GM19468 (cell line): ENCODE results near the gene MAPRE3.

Experiments used
- ATAC-seq: cut with Tn5 transposase; IDR thresholded peaks from one replicate; pipeline ENCODE4 v1.9.1; 2021; ENCODE audit warnings: mild to moderate bottlenecking, moderate library complexity, moderate number of reproducible peaks; ENCODE audit not compliant: unreplicated experiment; ENCODE audit errors: extremely low read depth

Gene MAPRE3

GRCh38 chr2:27029051-27029450 is 58.6 kb downstream of the MAPRE3 start:
- no peak for ATAC-seq

- peak; percentile 89 for ATAC-seq
Measured at GRCh38 chr2:27032495-27033252, 62.2 kb downstream of the MAPRE3 start, which contains the start of gene TMEM214. Gene TMEM214, plus strand, starts transcription at chr2:27032965. Its CDS starts 51 bp downstream, at chr2:27033016.

- ATAC-seq: no peak
Measured at GRCh38 chr2:27033253-27033852, 62.9 kb downstream of the MAPRE3 start.

- ATAC-seq: no peak
Measured at GRCh38 chr2:27038012-27038411, 67.6 kb downstream of the MAPRE3 start.

GRCh38 chr2:27038631-27039339 is 68.3 kb downstream of the MAPRE3 start:
- no peak for ATAC-seq

GRCh38 chr2:27039426-27039825 is 69.0 kb downstream of the MAPRE3 start:
- no peak for ATAC-seq

GRCh38 chr2:27039871-27040270 is 69.4 kb downstream of the MAPRE3 start:
- no peak for ATAC-seq

- no peak for ATAC-seq
Measured at GRCh38 chr2:27040282-27040681, 69.8 kb downstream of the MAPRE3 start.

GRCh38 chr2:27041752-27042151 is 71.3 kb downstream of the MAPRE3 start:
- no peak for ATAC-seq

GRCh38 chr2:27042159-27042661 is 71.8 kb downstream of the MAPRE3 start:
- ATAC-seq: no peak

- ATAC-seq: no peak
Measured at GRCh38 chr2:27042985-27043634, 72.7 kb downstream of the MAPRE3 start.

GRCh38 chr2:27049422-27050280 is 79.2 kb downstream of the MAPRE3 start:
- ATAC-seq: no peak

GRCh38 chr2:27050281-27050995 is 80.0 kb downstream of the MAPRE3 start:
- peak; percentile 28 for ATAC-seq

- ATAC-seq: peak; percentile 42
Measured at GRCh38 chr2:27050996-27051901, 80.8 kb downstream of the MAPRE3 start, which contains the start of gene AGBL5. Gene AGBL5, plus strand, starts transcription at chr2:27051668. Its CDS starts 1,291 bp downstream, at chr2:27052959.

- no peak for ATAC-seq
Measured at GRCh38 chr2:27051902-27052645, 81.6 kb downstream of the MAPRE3 start.

- no peak for ATAC-seq
Measured at GRCh38 chr2:27053321-27053720, 82.9 kb downstream of the MAPRE3 start.

- no peak for ATAC-seq
Measured at GRCh38 chr2:27053776-27054175, 83.3 kb downstream of the MAPRE3 start.
